ENCODE results near the gene RAB3GAP1. TPM values are rescaled to one million over a fixed set of nuclear protein-coding genes. Genes with fewer than 3 reads are reported as not detected.

Gene RAB3GAP1
- total RNA-seq, 1 experiment from 2014 or later: 35.8 TPM

- Histone ChIP-seq H3K79me2 (ENCODE audit: low read length) (no peaks in the 10 kb centered on the region), H3K27ac (ENCODE audit: low read length) (no peak overlapping the region), H3K4me2 (ENCODE audit: low read length) (no peak overlapping the region), H3K36me3 (ENCODE audit: low read depth, low read length) (peaks cover 46% of the 10 kb centered on the region), H3K9ac (ENCODE audit: low read length) (no peak overlapping the region), H3K27me3 (ENCODE audit: low read length) (no peaks in the 10 kb centered on the region), H4K20me1 (ENCODE audit: low read length) (no peaks in the 10 kb centered on the region), H3K9me3 (ENCODE audit: low read length) (no peaks in the 10 kb centered on the region), H3K9me2 (replicated peaks; ENCODE audit: low read length) (no peaks in the 10 kb centered on the region), H3F3A (ENCODE audit: low read length, unreplicated experiment) (peaks cover 5% of the 10 kb centered on the region), H2AFZ (ENCODE audit: low read length) (no peak overlapping the region), H3K4me3 (ENCODE audit: low read length) (no peak overlapping the region), H3K4me1 (ENCODE audit: insufficient read depth, low read length) (peaks cover 29% of the 10 kb centered on the region)
- no TSS peak for BruUV-seq (replicated peaks)
- DNase-seq: no peak
- intact Hi-C loops (cut with micrococcal nuclease): no loop called here
- ChIA-PET CTCF (no interaction called here), POLR2A (ENCODE audit: unreplicated experiment) (no interaction called here)
- no peak for ATAC-seq
- TF ChIP-seq EZH2 (IDR thresholded peaks at IDR 0.05; ENCODE audit: low read length, unreplicated experiment): no peak
- no peak for TF ChIP-seq CTCF (conservative IDR thresholded peaks at IDR 0.05; ENCODE audit: low read depth, low read length)
- no peak for TF ChIP-seq EZH2phosphoT487 (IDR thresholded peaks at IDR 0.05; ENCODE audit: borderline replicate concordance, low read length)
Observed at GRCh38 chr2:135167273-135167672, 115.2 kb downstream of the RAB3GAP1 start.

GRCh38 chr2:135168204-135168856 lies 116.2 kb downstream of the RAB3GAP1 start:
- CTCF ChIA-PET: no interaction called here
- BruUV-seq (replicated peaks): no TSS peak
- peaks cover 46% of the 10 kb centered on the region for H3K36me3 ChIP-seq (ENCODE audit: low read depth, low read length)

More at GRCh38 chr2:135168204-135168856, 116.2 kb downstream of the RAB3GAP1 start:
- no peak overlapping the region for H3K9ac ChIP-seq (ENCODE audit: low read length)
- ATAC-seq (no peak), DNase-seq (no peak)
- no peaks in the 10 kb centered on the region for H3K9me2 ChIP-seq (replicated peaks; ENCODE audit: low read length)
- no peak overlapping the region for H2AFZ ChIP-seq (ENCODE audit: low read length)
- no peaks in the 10 kb centered on the region for H3K9me3 ChIP-seq (ENCODE audit: low read length)
- intact Hi-C loops (cut with micrococcal nuclease): no loop called here
- no peaks in the 10 kb centered on the region for H3K79me2 ChIP-seq (ENCODE audit: low read length)
- H3K27me3 ChIP-seq (ENCODE audit: low read length): no peaks in the 10 kb centered on the region
- H3K4me1 ChIP-seq (ENCODE audit: insufficient read depth, low read length): peaks cover 19% of the 10 kb centered on the region
- H3K27ac ChIP-seq (ENCODE audit: low read length): no peak overlapping the region
- no peak overlapping the region for H3K4me2 ChIP-seq (ENCODE audit: low read length)
- no peak overlapping the region for H3K4me3 ChIP-seq (ENCODE audit: low read length)
- no peaks in the 10 kb centered on the region for H4K20me1 ChIP-seq (ENCODE audit: low read length)
- TF ChIP-seq EZH2phosphoT487 (IDR thresholded peaks at IDR 0.05; ENCODE audit: borderline replicate concordance, low read length) (no peak), CTCF (conservative IDR thresholded peaks at IDR 0.05; ENCODE audit: low read depth, low read length) (0 out of 2 replicates have a peak, but pooled peaks have one; percentile 26), EZH2 (IDR thresholded peaks at IDR 0.05; ENCODE audit: low read length, unreplicated experiment) (no peak)
- no peaks in the 10 kb centered on the region for H3F3A ChIP-seq (ENCODE audit: low read length, unreplicated experiment)
- POLR2A ChIA-PET (ENCODE audit: unreplicated experiment): no interaction called here
